Activated naive CD4-positive, alpha-beta T cell treated with anti-CD3 and anti-CD28 coated beads, Interleukin-2, amount 50 U/mL, for 24 hours (primary cell): Measurements from ENCODE around the gene PLEKHH1.
"Not testable (repeated sequence)": the region's sequence is repeated elsewhere in the genome, so short reads cannot be mapped to it uniquely, and the experiment has no call there.

ENCODE experiments used
- H3K27ac Mint-ChIP-seq: one replicate; pipeline ENCODE4 v1.8.0; 2021; ENCODE audit warnings: mild to moderate bottlenecking, mixed read lengths
- H3K27me3 Mint-ChIP-seq: one replicate; pipeline ENCODE4 v1.8.0; 2021; ENCODE audit warnings: mixed read lengths
- H3K36me3 Mint-ChIP-seq: one replicate; pipeline ENCODE4 v1.8.0; 2021; ENCODE audit warnings: mixed read lengths
- H3K4me1 Mint-ChIP-seq: one replicate; pipeline ENCODE4 v1.8.0; 2021; ENCODE audit warnings: mixed read lengths
- H3K4me3 Mint-ChIP-seq: one replicate; pipeline ENCODE4 v1.8.0; 2021; ENCODE audit warnings: mild to moderate bottlenecking, mixed read lengths
- H3K9me3 Mint-ChIP-seq: one replicate; pipeline ENCODE4 v1.8.0; 2021; ENCODE audit warnings: mixed read lengths

PLEKHH1 gene

DNA sequence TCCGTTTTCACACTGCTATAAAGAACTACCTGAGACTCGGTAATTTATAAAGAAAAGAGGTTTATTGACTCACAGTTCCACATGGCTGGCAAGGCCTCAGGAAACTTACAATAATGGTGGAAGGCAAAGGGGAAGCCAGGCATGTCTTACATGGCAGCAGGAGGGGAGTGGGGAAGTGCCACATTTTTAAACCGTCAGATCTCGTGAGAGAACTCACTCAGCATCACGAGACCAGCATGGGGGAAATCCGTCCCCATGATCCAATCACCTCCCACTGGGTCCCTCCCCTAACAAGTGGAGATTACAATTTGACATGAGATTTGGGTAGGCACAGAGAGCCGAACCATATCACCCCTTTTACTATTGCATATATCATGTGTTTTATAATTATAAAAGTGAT is 69.0 kb downstream of the PLEKHH1 start:
- Mint-ChIP-seq H3K27ac (no peak overlapping the region), H3K4me1 (peaks cover 31% of the 10 kb centered on the region), H3K4me3 (peak overlapping the region; percentile 33), H3K9me3 (no peaks in the 10 kb centered on the region), H3K36me3 (no peaks in the 10 kb centered on the region), H3K27me3 (no peaks in the 10 kb centered on the region)

DNA sequence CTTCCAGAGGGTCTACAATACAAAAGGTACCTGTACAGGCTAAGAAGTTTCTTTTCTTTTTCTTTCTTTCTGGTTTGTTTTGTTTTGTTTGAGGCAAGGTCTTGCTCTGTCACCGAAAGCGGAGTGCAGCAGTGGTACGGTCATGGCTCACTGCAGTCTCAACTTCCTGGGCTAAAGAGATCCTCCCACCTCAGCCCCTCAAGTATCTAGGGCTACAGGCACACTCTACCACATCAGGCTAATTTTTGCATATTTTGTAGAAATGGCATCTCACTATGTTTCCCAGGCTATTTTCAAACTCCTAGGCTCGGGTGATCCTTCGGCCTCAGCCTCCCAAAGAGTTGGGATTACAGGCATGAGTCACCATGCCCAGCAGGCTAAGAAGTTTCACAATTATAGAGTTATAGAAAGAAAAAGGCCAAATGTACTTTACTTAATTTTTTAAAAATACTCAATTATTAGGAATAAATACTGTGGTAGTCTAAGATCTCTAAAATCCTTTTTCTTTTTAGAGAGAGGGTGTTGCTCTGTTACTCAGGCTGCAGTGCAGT is 70.0 kb downstream of the PLEKHH1 start:
- no peaks in the 10 kb centered on the region for H3K27me3 Mint-ChIP-seq
- no peaks in the 10 kb centered on the region for H3K36me3 Mint-ChIP-seq
- H3K4me1 Mint-ChIP-seq: peaks cover 22% of the 10 kb centered on the region
- H3K9me3 Mint-ChIP-seq: no peaks in the 10 kb centered on the region
- no peak overlapping the region for H3K27ac Mint-ChIP-seq
- no peak overlapping the region for H3K4me3 Mint-ChIP-seq

DNA sequence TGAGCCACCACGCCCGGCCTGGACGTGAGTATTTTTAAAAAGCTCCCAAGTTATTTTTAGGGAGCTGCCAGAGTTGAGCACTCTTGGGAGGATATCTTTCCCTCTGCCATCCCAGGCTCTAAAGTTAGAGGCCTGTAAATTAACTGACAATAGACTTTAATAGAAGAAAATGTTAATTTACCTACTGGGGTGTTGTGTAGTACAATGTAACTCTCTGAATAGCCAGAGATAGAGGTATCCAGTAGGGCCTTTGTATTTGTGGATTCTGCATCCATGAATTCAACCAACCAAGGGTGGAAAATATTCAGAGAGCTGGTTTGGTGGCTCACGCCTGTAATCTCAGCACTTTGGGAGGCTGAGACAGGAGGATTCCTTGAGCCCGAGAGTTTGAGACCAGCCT is 74.6 kb downstream of the PLEKHH1 start:
- Mint-ChIP-seq H3K36me3 (no peaks in the 10 kb centered on the region), H3K27me3 (no peaks in the 10 kb centered on the region), H3K4me3 (no peak overlapping the region), H3K9me3 (no peaks in the 10 kb centered on the region), H3K27ac (no peak overlapping the region), H3K4me1 (no peaks in the 10 kb centered on the region)

DNA sequence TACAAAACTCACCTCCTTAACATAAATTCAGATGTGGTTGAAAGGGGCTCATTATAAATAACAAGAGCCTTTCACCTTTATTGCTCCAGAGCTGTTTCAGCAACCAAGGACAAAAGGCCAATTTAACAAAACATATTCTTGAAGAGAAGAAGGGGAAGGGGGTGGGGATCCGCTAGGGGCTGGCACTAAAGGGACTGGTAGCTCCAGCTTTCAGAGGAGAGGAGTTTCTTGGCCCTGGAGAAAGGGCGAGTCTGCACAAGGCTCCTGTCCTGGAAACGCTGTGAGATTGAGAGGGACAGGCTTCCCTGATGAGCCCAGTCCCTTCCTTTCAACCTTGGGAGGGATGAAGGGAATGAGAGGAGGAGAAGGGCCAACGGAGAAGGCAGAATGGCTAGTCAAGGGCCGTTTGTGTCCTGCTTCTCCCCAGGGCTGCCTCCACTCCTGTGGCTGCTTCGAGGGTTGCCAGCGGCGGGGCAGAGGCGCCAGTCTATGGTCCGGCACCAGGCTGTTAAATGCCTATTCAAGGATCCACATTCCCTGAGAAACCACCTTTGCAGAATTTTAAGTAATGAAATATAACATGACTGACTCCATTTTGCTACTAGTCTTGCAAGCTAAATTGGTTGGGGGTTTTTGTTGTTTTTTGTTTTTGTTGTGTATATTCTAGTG is 76.7 kb downstream of the PLEKHH1 start:
- no peak overlapping the region for H3K27ac Mint-ChIP-seq
- no peaks in the 10 kb centered on the region for H3K4me1 Mint-ChIP-seq
- no peak overlapping the region for H3K4me3 Mint-ChIP-seq
- no peaks in the 10 kb centered on the region for H3K27me3 Mint-ChIP-seq
- H3K9me3 Mint-ChIP-seq: no peaks in the 10 kb centered on the region
- H3K36me3 Mint-ChIP-seq: no peaks in the 10 kb centered on the region

DNA sequence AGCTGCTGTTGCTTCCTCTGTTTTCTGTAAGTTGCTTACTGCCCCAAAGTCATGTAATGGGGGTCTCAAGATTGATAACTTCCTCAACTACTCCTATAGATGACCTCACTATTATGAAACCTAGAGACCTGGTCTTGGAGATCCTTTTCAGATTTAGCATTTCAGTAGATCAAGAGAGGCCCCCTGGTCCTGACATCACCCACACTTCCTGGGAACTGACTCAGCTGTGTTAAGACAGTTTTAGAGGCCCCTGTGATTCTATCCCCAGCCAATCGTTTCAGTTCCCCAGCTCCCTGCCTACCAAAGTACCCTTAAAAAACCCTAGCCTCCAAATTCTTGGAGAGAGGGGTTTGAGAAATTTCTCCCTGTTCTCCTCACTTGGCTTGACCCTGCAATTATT is 77.4 kb downstream of the PLEKHH1 start:
- Mint-ChIP-seq H3K4me1 (no peaks in the 10 kb centered on the region), H3K9me3 (no peaks in the 10 kb centered on the region), H3K27ac (no peak overlapping the region), H3K4me3 (no peak overlapping the region), H3K36me3 (no peaks in the 10 kb centered on the region), H3K27me3 (no peaks in the 10 kb centered on the region)

DNA sequence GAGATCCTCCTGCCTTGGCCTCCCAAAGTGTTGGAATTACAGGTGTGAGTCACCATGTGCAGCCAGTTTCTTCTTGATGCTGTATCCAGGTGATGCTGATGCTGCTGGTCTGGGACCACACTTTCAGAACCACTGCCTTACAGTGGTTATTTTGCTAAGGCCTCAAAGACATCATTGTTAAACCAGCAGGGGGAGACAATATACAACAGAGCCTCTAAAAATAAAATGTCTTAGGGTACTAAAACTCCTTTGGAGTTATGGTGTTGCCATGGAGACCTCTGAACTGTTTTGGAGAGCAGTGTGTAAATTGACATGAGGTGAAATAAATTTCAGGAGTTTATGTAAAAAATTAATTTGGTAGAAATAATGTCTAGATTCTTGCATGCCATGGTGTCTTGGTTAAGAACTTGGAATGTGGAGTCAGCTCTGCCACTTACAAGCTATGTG is 85.5 kb downstream of the PLEKHH1 start:
- Mint-ChIP-seq H3K27ac (peak overlapping the region; percentile 47), H3K9me3 (no peaks in the 10 kb centered on the region), H3K36me3 (no peaks in the 10 kb centered on the region), H3K27me3 (no peaks in the 10 kb centered on the region), H3K4me3 (peak overlapping the region; percentile 89), H3K4me1 (peaks cover 40% of the 10 kb centered on the region)

DNA sequence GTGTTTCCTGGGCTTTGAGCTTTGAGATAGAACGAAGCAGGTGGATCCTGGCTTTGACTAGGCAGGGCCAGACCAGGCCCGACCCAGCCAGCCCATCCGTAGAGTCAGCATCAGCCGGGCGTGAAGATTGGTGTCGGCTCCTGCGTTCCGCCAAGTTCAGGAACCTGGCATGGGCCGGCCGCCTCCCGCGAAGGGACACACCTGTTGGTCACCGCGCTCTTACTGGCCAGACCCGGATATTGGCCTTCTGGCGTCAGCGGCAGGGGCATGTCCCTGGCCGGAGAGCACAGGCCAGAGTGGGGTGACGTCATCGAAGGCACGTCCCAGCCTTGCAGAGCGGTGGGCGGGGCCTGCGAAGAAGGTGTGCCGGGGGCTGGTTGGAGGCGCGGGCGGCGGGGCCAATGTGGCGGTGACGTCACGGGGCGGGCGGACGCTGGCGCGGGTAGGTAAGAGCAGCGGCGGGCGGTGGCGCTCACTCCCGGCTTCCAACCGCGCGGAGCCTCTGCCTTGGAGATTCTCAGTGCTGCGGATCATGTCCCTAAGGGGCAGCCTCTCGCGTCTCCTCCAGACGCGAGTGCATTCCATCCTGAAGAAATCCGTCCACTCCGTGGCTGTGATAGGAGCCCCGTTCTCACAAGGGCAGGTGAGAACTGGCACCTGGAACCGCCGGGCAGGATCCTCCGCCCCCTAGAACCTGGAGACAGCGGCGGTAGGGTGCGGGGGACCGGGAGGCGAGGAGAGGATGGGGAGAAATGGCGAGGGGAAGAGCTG is 86.5 kb downstream of the PLEKHH1 start, which contains the start of gene ARG2:
TSS of gene ARG2 (plus strand) at position 475 of the 771 bp plus-strand sequence. CDS start at position 533, 58 bp downstream.
- no peaks in the 10 kb centered on the region for H3K36me3 Mint-ChIP-seq
- H3K4me1 Mint-ChIP-seq: peaks cover 46% of the 10 kb centered on the region
- no peaks in the 10 kb centered on the region for H3K27me3 Mint-ChIP-seq
- H3K9me3 Mint-ChIP-seq: no peaks in the 10 kb centered on the region
- peak within 1 kb of the TSS; percentile 89 for H3K4me3 Mint-ChIP-seq
- peak within 1 kb of the TSS; percentile 89 for H3K27ac Mint-ChIP-seq

DNA sequence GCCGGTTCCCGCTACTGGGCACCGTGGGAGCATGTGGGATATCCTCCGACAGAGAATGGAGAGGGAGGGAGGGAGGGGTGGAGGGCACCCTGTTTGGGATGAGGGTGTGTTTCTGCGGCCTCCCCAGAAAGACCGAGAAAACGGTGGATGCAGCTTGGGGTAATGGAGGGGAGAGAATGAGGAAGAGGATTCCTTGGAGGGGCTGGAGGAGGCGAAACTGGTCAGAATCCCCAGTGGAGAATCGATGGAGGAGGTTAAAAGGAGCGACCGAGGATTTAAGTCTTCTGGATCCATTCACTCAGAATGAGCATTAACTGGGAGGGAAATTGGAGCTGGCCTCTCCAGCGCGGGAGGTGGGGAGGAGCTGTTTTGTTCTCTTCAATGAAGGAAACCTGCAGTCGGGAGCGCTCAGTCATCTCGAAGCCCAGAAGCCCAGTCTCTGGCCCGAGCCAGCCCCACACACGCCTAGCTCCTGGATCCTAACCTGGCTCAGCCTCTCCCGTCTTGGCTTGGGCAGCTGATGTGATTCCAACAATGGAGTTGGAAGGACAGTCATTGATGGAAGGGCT is 87.2 kb downstream of the PLEKHH1 start:
- Mint-ChIP-seq H3K27ac (no peak overlapping the region), H3K36me3 (no peaks in the 10 kb centered on the region), H3K27me3 (no peaks in the 10 kb centered on the region), H3K4me1 (peaks cover 46% of the 10 kb centered on the region), H3K4me3 (peak overlapping the region; percentile 89), H3K9me3 (no peaks in the 10 kb centered on the region)

DNA sequence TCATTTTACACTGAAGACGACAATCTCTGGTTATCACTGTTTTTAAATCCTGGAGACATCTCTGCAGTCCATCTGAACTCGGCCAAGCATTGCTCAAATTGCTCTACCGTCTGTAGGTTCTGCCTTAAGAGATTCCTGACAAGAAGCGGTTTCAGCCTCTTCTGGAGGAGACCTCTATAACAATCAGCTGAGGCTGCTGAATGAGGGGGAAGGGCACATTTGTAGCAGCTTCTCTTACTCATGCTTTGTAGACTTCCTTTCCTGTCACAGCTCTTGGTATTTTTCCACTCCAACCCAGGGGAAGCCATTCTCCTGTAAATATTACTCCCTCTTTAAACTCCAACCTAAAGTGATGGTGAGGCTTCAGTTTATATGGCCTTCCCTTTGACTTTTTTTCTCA is 89.6 kb downstream of the PLEKHH1 start:
- Mint-ChIP-seq H3K4me3 (no peak overlapping the region), H3K27ac (peak overlapping the region; percentile 87), H3K27me3 (no peaks in the 10 kb centered on the region), H3K36me3 (no peaks in the 10 kb centered on the region), H3K9me3 (no peaks in the 10 kb centered on the region), H3K4me1 (peaks cover 46% of the 10 kb centered on the region)

DNA sequence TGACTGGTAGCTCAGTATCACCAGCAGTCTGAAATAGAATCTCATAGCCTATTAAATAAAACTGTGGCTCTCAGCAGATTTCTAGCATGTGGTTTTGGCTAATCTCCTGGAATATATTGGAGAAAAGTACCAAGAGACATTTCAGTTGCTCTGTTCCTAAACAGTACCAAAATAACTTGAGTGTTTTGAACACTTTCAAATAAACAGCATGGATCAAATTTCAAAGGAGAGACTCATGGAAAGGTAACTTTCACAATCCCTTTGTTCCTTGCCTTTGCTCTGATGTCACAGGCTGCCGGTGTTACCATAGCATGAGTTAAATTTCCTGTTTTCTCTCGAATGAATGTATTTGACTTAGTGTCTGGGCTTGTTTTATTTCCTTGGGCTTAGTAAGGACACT is 90.0 kb downstream of the PLEKHH1 start:
- peaks cover 46% of the 10 kb centered on the region for H3K4me1 Mint-ChIP-seq
- H3K27ac Mint-ChIP-seq: peak overlapping the region; percentile 87
- H3K4me3 Mint-ChIP-seq: no peak overlapping the region
- no peaks in the 10 kb centered on the region for H3K9me3 Mint-ChIP-seq
- no peaks in the 10 kb centered on the region for H3K27me3 Mint-ChIP-seq
- H3K36me3 Mint-ChIP-seq: no peaks in the 10 kb centered on the region

DNA sequence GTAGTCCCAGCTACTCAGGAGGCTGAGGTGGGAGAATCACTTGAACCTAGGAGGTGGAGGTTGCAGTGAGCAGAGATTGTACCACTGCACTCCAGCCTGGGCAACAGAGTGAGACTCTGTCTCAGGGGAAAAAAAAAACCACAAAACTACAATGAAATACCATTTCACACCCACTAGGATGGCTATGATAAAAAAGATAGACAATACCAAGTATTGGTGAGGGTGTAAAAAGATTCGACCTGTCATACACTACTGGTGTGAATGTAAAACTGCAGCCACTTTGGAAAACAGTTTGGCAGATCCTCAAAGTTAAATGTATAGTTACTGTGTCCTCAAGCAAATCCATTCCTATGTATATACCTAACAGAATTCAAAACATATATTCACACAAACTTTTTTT is 93.0 kb downstream of the PLEKHH1 start:
- H3K4me3 Mint-ChIP-seq, H3K27ac Mint-ChIP-seq, H3K36me3 Mint-ChIP-seq, H3K27me3 Mint-ChIP-seq, H3K9me3 Mint-ChIP-seq: not testable (repeated sequence)
- peaks cover 22% of the 10 kb centered on the region for H3K4me1 Mint-ChIP-seq

DNA sequence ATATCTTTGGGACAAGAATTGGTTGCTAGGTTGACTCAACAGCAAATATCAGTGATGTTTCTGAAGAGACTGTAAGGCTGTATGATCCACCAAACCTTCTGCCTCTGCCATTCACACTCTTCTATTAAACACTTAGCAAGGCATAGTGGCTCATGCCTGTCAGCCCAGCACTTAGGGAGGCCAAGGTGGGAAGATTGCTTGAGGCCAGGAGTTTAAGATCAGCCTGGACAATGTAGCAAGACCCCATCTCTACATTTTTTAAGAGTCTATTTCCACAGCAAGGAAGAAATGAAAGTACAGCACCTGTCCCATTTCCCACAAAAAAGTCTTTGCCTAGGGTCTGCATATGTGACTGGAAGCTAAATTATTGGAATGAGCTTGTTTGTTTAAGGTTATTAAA is 94.4 kb downstream of the PLEKHH1 start:
- Mint-ChIP-seq H3K27me3 (no peaks in the 10 kb centered on the region), H3K9me3 (no peaks in the 10 kb centered on the region), H3K27ac (no peak overlapping the region), H3K4me1 (peaks cover 15% of the 10 kb centered on the region), H3K36me3 (peaks cover 3% of the 10 kb centered on the region), H3K4me3 (no peak overlapping the region)

DNA sequence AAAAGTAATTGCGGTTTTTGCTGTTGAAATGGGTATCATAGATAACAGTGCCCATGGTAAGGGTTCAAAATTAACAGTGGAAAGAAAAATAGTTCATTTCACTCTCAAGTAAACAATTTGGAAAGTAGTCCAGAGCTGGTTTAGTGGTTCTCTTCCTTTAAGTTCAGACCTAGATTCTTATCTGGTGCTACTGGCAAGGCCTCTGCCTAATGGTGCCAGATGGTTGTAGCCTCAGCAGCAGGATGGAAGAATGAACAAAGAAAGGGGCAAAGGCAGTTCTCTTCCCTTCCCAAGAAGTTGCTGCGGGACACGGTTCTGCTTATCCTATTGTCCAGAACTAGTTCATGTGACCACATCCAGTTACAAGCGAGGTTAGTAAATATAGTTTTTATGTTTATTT is 97.1 kb downstream of the PLEKHH1 start:
- peaks cover 8% of the 10 kb centered on the region for H3K36me3 Mint-ChIP-seq
- H3K27ac Mint-ChIP-seq: no peak overlapping the region
- no peaks in the 10 kb centered on the region for H3K9me3 Mint-ChIP-seq
- H3K27me3 Mint-ChIP-seq: no peaks in the 10 kb centered on the region
- no peaks in the 10 kb centered on the region for H3K4me1 Mint-ChIP-seq
- no peak overlapping the region for H3K4me3 Mint-ChIP-seq

DNA sequence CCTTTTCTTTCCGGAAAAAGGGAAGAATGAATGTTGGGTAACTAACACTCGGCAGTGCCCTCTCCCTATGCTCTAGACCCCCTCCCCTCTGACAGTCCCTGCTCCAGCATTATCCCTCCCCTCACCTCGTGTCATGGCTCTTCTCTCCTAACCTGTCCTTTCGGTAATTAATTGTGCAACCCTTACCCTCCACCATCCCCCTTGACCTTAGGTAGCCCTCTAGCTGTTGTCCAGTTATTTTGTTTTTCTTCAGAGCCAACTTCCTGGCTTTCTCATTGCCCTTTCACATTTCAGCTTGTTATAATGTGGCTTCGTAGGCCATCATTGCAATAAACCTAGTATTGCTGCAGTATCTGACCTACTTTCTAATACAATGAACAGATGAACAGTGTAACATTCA is 97.8 kb downstream of the PLEKHH1 start:
- Mint-ChIP-seq H3K4me3 (no peak overlapping the region), H3K27ac (no peak overlapping the region), H3K9me3 (no peaks in the 10 kb centered on the region), H3K36me3 (peaks cover 8% of the 10 kb centered on the region), H3K4me1 (no peaks in the 10 kb centered on the region), H3K27me3 (no peaks in the 10 kb centered on the region)

DNA sequence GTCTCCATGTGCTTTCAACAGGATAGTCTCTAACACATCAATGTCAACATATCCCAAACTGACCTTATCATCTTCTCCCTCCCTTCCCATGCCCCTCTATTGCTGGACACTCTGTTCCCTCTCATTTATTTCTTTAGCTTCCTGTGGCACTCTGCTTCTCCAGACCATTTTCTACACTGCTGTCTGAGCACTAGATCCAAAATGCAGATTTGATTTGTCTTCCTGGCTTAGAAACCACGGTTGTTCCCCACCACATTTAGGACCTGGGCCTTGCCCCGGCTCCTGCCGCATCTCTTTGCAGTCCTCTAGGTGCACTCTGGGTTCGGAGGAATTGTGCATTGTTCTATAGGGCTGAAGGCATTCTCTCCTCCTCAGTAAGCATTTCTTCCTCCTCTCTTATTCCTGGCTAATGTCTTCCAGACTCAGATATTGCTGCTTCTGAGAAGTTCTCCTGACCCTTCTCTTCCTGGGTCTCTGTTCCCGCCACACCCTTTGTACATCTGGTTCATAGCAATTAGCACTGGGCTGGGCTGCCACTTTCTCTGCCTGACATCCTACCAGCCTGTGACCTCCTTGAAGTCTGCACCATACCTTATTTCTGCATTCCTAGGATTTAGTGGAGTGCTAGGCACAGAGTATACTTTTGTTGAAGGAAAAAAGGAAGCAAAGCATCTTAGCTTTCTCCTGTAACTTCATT is 100.5 kb downstream of the PLEKHH1 start:
- peaks cover 8% of the 10 kb centered on the region for H3K36me3 Mint-ChIP-seq
- no peaks in the 10 kb centered on the region for H3K27me3 Mint-ChIP-seq
- no peaks in the 10 kb centered on the region for H3K4me1 Mint-ChIP-seq
- no peak overlapping the region for H3K4me3 Mint-ChIP-seq
- H3K9me3 Mint-ChIP-seq: no peaks in the 10 kb centered on the region
- no peak overlapping the region for H3K27ac Mint-ChIP-seq
